Measurements from ENCODE around the gene TTC9B.

- TF ChIP-seq, protein P1, sequence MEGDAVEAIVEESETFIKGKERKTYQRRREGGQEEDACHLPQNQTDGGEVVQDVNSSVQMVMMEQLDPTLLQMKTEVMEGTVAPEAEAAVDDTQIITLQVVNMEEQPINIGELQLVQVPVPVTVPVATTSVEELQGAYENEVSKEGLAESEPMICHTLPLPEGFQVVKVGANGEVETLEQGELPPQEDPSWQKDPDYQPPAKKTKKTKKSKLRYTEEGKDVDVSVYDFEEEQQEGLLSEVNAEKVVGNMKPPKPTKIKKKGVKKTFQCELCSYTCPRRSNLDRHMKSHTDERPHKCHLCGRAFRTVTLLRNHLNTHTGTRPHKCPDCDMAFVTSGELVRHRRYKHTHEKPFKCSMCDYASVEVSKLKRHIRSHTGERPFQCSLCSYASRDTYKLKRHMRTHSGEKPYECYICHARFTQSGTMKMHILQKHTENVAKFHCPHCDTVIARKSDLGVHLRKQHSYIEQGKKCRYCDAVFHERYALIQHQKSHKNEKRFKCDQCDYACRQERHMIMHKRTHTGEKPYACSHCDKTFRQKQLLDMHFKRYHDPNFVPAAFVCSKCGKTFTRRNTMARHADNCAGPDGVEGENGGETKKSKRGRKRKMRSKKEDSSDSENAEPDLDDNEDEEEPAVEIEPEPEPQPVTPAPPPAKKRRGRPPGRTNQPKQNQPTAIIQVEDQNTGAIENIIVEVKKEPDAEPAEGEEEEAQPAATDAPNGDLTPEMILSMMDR (IDR thresholded peaks at IDR 0.05), result no peak
- TF ChIP-seq, protein P2, sequence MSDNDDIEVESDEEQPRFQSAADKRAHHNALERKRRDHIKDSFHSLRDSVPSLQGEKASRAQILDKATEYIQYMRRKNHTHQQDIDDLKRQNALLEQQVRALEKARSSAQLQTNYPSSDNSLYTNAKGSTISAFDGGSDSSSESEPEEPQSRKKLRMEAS (IDR thresholded peaks at IDR 0.05), result no peak
- no peak for TF ChIP-seq EP300 (IDR thresholded peaks at IDR 0.05)
- TF ChIP-seq USF2 (IDR thresholded peaks at IDR 0.05), result no peak
- TF ChIP-seq CHD2 (IDR thresholded peaks at IDR 0.05; ENCODE audit: low read length, partially characterized antibody), result no peak
- TF ChIP-seq CEBPB (IDR thresholded peaks at IDR 0.05), result no peak
Observed at GRCh38 chr19:40184273-40184672, 33.9 kb downstream of the TTC9B start.

All from A549 (cell line).